ENCODE results near the gene MYF5.
"Not testable (repeated sequence)": the region's sequence is repeated elsewhere in the genome, so short reads cannot be mapped to it uniquely, and the experiment has no call there.

Gene MYF5

DNA sequence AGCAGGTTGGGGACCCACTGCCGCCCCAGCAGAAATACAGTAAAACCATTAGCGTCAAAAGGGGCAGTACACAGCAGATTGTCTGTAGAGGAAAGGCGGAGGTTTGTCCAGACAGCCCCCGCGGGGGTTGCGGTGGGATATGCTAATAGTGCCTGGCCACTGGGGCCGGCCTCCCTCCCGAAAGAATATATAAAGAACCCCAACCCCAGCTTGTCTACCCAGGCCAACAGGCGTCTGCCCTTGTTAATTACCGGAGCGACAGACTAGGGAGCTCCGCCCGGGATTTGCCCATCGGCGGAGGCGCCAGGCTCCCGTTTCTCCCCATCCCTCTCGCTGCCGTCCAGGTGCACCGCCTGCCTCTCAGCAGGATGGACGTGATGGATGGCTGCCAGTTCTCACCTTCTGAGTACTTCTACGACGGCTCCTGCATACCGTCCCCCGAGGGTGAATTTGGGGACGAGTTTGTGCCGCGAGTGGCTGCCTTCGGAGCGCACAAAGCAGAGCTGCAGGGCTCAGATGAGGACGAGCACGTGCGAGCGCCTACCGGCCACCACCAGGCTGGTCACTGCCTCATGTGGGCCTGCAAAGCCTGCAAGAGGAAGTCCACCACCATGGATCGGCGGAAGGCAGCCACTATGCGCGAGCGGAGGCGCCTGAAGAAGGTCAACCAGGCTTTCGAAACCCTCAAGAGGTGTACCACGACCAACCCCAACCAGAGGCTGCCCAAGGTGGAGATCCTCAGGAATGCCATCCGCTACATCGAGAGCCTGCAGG, at the start of gene MYF5:
Gene MYF5 (plus strand): TSS at position 217 of the 774 bp plus-strand sequence. CDS start 152 bp downstream, at position 369.
- DNase-seq (ENCODE audit: low read depth in 1 of 2, low spot score in 1 of 2), result no peak

DNA sequence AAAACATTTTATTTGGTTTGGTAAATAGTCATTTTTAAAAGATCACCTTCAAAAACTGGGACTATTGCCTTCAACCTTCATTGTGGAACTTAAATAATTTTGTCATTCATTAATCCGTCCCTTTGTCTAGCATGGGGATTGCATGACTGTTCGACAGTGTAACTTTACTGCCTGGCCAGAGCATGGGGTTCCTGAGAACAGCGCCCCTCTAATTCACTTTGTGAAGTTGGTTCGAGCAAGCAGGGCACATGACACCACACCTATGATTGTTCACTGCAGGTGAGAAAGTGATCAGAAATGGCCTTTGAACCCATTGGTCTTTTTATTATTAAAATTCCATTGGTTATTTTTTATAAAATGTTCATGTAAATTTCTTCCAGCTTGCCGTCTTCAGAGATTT, 46.5 kb upstream of the MYF5 start:
- no peak for DNase-seq (ENCODE audit: low read depth in 1 of 2, low spot score in 1 of 2)

DNA sequence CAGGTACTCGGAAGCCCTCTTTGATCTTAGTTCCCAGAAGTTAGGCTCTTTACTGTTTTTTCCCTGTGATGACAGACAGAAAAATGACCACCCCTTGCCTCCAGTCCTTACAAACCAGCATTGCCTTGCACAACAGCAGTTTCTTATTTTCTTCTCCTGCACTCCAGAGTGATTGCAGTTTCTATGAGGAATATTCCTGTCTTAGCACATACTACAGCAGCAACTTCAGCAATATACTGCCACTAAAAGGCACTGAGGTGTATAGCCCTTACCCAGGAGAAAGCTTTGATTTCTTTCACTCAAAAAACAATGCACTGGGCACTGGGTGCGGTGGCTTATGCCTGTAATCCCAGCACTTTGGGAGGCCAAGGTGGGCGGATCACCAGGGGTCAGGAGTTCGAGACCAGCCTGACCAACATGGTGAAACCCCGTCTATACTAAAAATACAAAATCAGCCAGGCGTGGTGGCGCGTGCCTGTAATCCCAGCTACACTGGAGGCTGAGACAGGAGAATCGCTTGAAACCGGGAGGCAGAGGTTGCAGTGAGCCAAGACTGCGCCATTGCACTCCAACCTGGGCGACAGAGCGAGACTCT, 40.6 kb upstream of the MYF5 start:
- not testable (repeated sequence) for DNase-seq (ENCODE audit: low read depth in 1 of 2, low spot score in 1 of 2)

- DNase-seq (ENCODE audit: low read depth in 1 of 2, low spot score in 1 of 2), result no peak
Measured at GRCh38 chr12:80676856-80677255, 39.9 kb upstream of the MYF5 start.

- no peak for DNase-seq (ENCODE audit: low read depth in 1 of 2, low spot score in 1 of 2)
Measured at GRCh38 chr12:80677994-80678393, 38.7 kb upstream of the MYF5 start.

DNA sequence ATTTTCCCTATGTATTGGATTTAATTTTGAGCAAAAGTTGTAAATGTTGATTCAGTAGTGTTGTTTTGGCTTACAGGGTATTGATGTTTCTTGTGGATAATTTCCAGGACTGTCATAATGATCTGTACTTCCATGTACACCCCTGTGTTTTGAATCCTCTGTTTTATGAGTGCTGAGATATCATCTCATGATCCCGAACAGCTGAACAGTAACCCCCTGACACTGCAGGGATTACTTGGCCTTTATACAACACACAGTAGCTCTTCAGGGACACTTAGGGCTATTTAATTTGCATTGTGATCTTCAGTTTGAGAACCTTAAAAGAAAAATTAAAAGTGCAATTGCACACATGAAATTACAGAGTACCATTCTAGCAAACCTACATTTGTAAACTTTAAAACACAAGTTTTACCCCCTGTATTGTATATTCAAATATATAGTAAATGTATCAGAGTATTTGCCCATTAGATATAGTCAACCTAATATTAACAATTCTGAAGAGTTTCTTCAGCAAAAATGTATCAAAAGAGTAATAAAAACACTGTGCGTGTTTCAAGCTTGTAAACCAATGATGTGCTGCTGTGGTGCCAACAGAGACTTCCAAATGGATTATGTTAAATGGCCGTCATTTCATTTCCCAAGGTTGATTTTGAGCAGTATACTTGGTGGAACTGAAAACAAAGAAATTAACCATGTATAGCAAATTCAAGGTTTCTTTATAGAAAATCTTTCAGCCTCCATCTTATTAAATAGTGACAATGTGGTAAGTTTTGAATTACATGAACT, 37.2 kb upstream of the MYF5 start:
- DNase-seq (ENCODE audit: low read depth in 1 of 2, low spot score in 1 of 2), result no peak

DNA sequence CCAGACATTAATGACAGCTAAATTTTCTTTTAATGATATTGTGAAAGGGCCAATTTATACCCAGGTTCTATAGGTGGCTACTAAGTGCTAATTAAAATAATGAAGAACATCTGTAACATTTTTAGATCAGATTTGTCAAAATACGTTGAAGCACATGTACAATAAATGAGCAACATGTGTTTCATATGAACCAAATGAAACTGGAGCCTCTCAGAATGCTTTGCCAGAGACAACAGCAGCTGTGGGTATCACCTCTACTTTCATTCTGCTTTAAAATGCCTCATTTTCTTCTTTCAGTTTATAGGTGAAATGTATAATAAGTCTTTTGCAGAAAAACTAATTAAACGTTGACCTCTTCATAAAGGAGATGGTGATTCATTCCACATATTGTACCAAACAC, 35.4 kb upstream of the MYF5 start:
- DNase-seq (ENCODE audit: low read depth in 1 of 2, low spot score in 1 of 2), result no peak

DNA sequence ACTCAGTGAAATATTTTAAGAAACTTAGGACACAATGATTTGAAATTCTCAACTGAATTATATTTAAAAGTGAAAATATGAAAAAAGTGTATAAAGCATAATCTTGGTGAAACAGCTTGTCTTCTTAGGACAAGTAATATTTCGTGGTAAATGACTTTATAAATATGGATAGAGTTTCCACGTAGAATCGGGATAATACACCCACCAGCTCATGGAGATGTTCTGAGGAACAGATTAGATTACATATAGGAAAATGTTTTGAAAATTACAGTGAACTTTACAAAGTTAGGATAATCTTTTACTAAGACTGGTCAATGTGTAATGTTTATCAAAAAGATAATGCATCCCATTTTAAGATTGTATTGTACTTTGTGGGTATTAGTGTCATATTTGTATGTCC, 34.9 kb upstream of the MYF5 start:
- no peak for DNase-seq (ENCODE audit: low read depth in 1 of 2, low spot score in 1 of 2)

GRCh38 chr12:80684077-80684495, 32.6 kb upstream of the MYF5 start:
- no peak for DNase-seq (ENCODE audit: low read depth in 1 of 2, low spot score in 1 of 2)

DNA sequence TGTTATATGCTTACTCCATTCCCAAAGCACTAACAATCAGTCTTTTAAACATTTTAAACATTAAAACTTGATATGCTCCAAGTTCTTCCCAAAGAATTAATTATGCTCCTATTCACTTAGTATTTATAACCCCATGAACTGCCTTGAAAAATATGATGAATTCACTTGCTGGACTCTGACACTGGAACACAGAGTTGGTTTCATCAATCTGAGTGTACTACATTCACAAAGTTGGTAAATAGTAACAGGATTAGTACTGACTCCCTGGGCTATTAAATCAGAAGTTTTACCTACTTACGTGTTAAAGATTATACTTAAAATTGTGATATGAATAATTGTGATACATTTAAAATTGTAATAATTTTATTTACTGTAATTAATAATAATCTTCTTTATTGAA, 26.6 kb upstream of the MYF5 start:
- DNase-seq (ENCODE audit: low read depth in 1 of 2, low spot score in 1 of 2), result no peak

DNA sequence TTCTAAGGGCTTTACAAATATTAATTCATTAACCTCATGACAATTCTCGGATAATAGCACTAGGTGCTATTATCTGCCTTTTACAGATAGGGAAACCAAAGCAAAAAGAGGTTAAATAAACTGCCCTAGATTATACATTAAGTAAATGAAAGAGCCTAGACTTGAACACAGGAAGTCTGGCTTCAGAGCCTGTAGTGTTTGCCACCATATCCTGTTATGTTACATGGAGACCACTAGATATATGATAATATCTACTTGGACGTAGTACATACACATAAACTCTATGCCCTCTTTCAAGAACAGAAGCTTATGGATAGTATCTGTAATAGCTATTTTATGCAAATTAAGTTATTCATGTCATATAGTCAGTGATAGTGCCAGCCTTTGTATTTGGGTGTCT, 26.2 kb upstream of the MYF5 start:
- DNase-seq (ENCODE audit: low read depth in 1 of 2, low spot score in 1 of 2), result no peak

DNA sequence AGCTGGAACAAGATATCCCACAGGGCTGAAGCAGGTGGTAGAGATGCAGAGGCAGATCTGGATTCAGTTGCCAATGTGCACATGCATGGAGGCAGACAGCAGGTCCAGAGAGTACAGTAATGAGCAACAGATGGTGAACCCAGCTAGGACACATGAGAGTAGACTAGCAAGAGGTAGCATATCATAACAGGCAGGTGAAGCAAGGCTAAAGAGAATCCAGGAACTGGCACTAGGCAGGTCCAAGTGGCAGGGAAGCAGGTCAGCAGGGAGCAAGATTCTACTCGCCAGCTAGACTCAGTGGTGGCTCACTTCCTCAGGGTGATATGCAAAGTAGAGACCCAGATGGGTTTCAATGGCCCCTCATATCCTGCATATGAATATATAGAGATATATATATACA, 24.6 kb upstream of the MYF5 start:
- DNase-seq (ENCODE audit: low read depth in 1 of 2, low spot score in 1 of 2), result no peak

- no peak for DNase-seq (ENCODE audit: low read depth in 1 of 2, low spot score in 1 of 2)
Measured at GRCh38 chr12:80697270-80697887, 19.3 kb upstream of the MYF5 start.

- DNase-seq (ENCODE audit: low read depth in 1 of 2, low spot score in 1 of 2), result no peak
Measured at GRCh38 chr12:80698256-80698655, 18.5 kb upstream of the MYF5 start.

DNA sequence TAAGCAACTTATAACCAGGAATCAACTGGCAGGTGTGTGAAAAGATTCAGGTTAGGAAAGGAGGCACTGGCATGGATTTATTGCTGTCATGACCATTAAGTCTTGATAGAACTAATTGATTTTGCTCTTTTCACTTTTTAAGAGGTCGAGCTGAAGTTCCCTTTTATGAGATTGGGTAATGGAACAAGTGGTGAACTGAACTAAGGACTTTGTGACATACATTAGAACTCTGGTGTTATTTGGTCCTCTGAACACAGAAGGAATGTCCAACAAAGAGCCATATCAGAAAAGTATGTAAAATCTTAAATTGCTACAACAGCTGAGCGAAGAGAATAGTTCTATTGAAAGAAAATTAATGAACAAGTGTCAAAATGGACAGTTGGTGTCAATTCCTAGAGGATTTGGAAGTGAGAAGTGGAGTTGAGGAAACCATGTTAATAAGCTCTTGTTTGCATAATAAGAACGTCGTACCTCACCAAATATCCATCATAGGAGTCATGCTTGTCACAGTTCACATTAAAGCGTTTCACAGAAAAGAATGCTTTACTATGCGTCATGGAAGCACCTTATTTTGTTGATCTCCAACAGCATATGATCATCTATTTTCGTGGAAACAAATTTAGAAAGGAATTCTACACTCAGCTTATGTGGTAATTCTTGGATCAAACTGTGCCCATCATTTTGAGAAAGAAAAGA, 17.7 kb upstream of the MYF5 start:
- no peak for DNase-seq (ENCODE audit: low read depth in 1 of 2, low spot score in 1 of 2)

DNA sequence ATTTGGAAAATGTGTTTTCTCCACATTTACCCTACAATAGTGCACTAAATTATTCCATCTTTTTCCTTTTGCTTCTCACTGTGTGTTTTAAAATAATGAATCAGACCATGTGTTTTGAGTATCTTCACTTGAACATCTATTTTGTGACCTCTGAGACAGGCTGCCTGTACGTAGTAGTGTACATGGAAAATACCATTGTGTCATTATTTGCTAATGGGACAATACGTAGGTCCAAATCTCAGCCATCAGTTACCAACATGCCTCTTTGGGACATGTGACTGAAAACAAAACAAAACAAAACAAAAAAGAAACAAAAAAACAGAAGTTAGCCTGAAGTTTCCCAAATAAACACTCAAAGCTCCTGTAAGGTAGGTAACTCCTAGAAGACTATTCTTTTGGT, 16.4 kb upstream of the MYF5 start:
- DNase-seq (ENCODE audit: low read depth in 1 of 2, low spot score in 1 of 2), result no peak

GRCh38 chr12:80701388-80701787, 15.3 kb upstream of the MYF5 start:
- no peak for DNase-seq (ENCODE audit: low read depth in 1 of 2, low spot score in 1 of 2)

- no peak for DNase-seq (ENCODE audit: low read depth in 1 of 2, low spot score in 1 of 2)
Measured at GRCh38 chr12:80702889-80703805, 13.6 kb upstream of the MYF5 start.

- DNase-seq (ENCODE audit: low read depth in 1 of 2, low spot score in 1 of 2), result no peak
Measured at GRCh38 chr12:80704420-80704819, 12.3 kb upstream of the MYF5 start.

Data from stimulated activated CD4-positive, alpha-beta T cell treated with anti-CD3 and anti-CD28 coated beads, Interleukin-15, amount 100 ng/mL, for 1 hour (primary cell).